SJCRH30 (cell line): ENCODE data around the gene SAP130. TPM values are rescaled to one million over a fixed set of nuclear protein-coding genes. Genes with fewer than 3 reads are reported as not detected.

Experiments
- DNase-seq, 2 experiments: peaks; one replicate each; pipeline ENCODE4 v3.0.0-alpha.2; 2015 to 2020
- H3K27ac ChIP-seq: fragments of 250-450 bp; sonication (Bioruptor Pico); 2 replicates; pipeline ENCODE4 v1.5.1; 2020; ENCODE audit warnings: mild to moderate bottlenecking, moderate library complexity
- H3K27me3 ChIP-seq: fragments of 250-450 bp; sonication (Bioruptor Pico); 2 replicates; pipeline ENCODE4 v1.5.1; 2020; ENCODE audit warnings: mild to moderate bottlenecking, moderate library complexity
- H3K36me3 ChIP-seq: fragments of 250-450 bp; sonication (Bioruptor Pico); 2 replicates; pipeline ENCODE4 v1.5.1; 2020; ENCODE audit warnings: mild to moderate bottlenecking, moderate library complexity
- H3K4me1 ChIP-seq: fragments of 250-450 bp; sonication (Bioruptor Pico); 2 replicates; pipeline ENCODE4 v1.5.1; 2020; ENCODE audit warnings: mild to moderate bottlenecking, moderate library complexity
- H3K4me3 ChIP-seq: fragments of 250-450 bp; sonication (Bioruptor Pico); 2 replicates; pipeline ENCODE4 v1.5.1; 2020; ENCODE audit warnings: mild to moderate bottlenecking, moderate library complexity
- H3K9me3 ChIP-seq: fragments of 250-450 bp; sonication (Bioruptor Pico); replicated peaks from 2 replicates; pipeline ENCODE4 v1.5.1; 2020; ENCODE audit warnings: mild to moderate bottlenecking, moderate library complexity
- total RNA-seq: library from RNA; depleted of rRNA; stranded (reverse); fragments of >200 nt; shearing (Covaris generic); gene quantifications from 2 replicates; pipeline ENCODE4 v1.2.3, GENCODE V29; 2014

SAP130 gene
- total RNA-seq, 1 experiment from 2014 or later: 23.5 TPM

- Histone ChIP-seq H3K27ac (no peak overlapping the region), H3K9me3 (peaks cover 15% of the 10 kb centered on the region), H3K36me3 (no peaks in the 10 kb centered on the region), H3K4me3 (no peak overlapping the region), H3K27me3 (no peaks in the 10 kb centered on the region), H3K4me1 (peaks cover 2% of the 10 kb centered on the region; the same call in 1 of the 2 replicates)
- DNase-seq: no peak
Observed at GRCh38 chr2:128038411-128038810, 10.6 kb upstream of the SAP130 start.

- Histone ChIP-seq H3K36me3 (no peaks in the 10 kb centered on the region), H3K4me1 (peaks cover 2% of the 10 kb centered on the region; the same call in 1 of the 2 replicates), H3K27me3 (no peaks in the 10 kb centered on the region), H3K9me3 (peaks cover 8% of the 10 kb centered on the region; the same call in 1 of the 2 replicates), H3K27ac (no peak overlapping the region), H3K4me3 (no peak overlapping the region)
- peak in 1 of 2 experiments; percentile 12 for DNase-seq
Observed at GRCh38 chr2:128037649-128038048, 9.8 kb upstream of the SAP130 start.

GRCh38 chr2:128036748-128037607 is 9.1 kb upstream of the SAP130 start:
- no peak for DNase-seq
- Histone ChIP-seq H3K36me3 (no peaks in the 10 kb centered on the region), H3K4me3 (no peak overlapping the region), H3K27me3 (no peaks in the 10 kb centered on the region), H3K4me1 (peaks cover 2% of the 10 kb centered on the region; the same call in 1 of the 2 replicates), H3K9me3 (peaks cover under 1% of the 10 kb centered on the region; the same call in 1 of the 2 replicates), H3K27ac (no peak overlapping the region)

- Histone ChIP-seq H3K27ac (no peak overlapping the region), H3K27me3 (no peaks in the 10 kb centered on the region), H3K36me3 (no peaks in the 10 kb centered on the region), H3K4me1 (0 out of 2 replicates have a peak, but pooled peaks cover 4% of the 10 kb centered on the region), H3K4me3 (no peak overlapping the region), H3K9me3 (no peaks in the 10 kb centered on the region)
- DNase-seq: no peak
Observed at GRCh38 chr2:128032092-128032491, 4.2 kb upstream of the SAP130 start.

- Histone ChIP-seq H3K4me3 (peak overlapping the region; percentile 99), H3K9me3 (no peaks in the 10 kb centered on the region), H3K36me3 (peaks cover 6% of the 10 kb centered on the region), H3K4me1 (0 out of 2 replicates have a peak, but pooled peaks cover 4% of the 10 kb centered on the region), H3K27ac (no peak overlapping the region), H3K27me3 (no peaks in the 10 kb centered on the region)
- no peak for DNase-seq
Observed at GRCh38 chr2:128028668-128029054, 802 bp upstream of the SAP130 start.

DNA sequence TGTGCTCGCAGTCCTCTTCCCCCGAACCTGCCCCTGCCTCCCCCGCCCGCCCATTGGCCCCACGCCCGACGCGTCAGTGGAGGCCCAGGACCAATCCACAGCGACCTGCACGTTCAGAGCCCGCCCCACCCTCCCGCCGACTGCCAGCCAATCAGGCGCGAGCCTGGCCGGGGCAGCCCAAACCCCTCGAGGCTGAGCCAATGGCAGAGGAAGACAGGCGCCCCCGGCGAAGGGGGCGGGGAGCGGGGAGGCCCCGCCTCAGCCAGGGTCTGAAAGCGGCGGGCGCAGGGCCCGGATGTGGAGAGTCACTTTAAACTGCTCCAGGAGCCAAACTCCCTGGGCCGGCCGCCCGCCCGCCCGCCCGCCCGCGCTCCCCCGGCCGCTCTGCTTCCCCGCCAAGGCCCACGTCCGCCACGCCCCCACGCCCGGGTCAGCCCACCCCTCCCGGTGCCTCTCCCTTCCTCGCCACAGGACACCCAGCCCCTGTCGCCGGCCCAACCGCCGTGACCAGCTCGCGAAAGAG is 520 bp downstream of the SAP130 start:
- Histone ChIP-seq H3K9me3 (no peaks in the 10 kb centered on the region), H3K4me3 (peak overlapping the region; percentile 99), H3K4me1 (0 out of 2 replicates have a peak, but pooled peaks cover 4% of the 10 kb centered on the region), H3K27me3 (no peaks in the 10 kb centered on the region), H3K36me3 (peaks cover 10% of the 10 kb centered on the region), H3K27ac (peak overlapping the region; percentile 82)
- peak; percentile 99 for DNase-seq

- H3K27me3 ChIP-seq: no peaks in the 10 kb centered on the region
- H3K4me1 ChIP-seq: 0 out of 2 replicates have a peak, but pooled peaks cover 4% of the 10 kb centered on the region
- H3K4me3 ChIP-seq: peak overlapping the region; percentile 99
- H3K36me3 ChIP-seq: peaks cover 16% of the 10 kb centered on the region
- H3K9me3 ChIP-seq: no peaks in the 10 kb centered on the region
- peak in 1 of 2 experiments; percentile 39 for DNase-seq
- H3K27ac ChIP-seq: peak overlapping the region; percentile 18; the same call in 1 of the 2 replicates
Observed at GRCh38 chr2:128026448-128027277, 1.2 kb downstream of the SAP130 start.

DNA sequence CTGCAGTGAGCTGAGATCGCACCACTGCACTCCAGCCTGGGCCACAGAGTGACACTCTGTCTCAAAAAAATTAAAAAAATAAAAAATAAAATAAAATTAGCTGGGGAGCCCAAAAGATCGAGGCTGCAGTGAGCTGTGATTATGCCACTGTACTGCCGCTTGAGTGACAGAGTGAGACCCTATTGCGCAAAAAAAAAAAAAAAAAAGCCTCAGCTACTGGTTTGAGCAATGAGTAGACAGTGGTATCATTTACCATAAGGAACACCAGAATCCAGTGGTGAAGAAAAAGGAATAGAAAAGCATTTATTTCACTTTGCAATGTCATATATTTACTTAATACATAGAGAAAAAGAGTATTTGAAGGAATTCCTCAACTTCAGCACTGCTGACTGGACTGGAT is 3.0 kb downstream of the SAP130 start:
- no peak overlapping the region for H3K27ac ChIP-seq
- H3K4me3 ChIP-seq: no peak overlapping the region
- no peaks in the 10 kb centered on the region for H3K27me3 ChIP-seq
- no peaks in the 10 kb centered on the region for H3K9me3 ChIP-seq
- H3K36me3 ChIP-seq: peaks cover 19% of the 10 kb centered on the region
- no peak for DNase-seq
- 0 out of 2 replicates have a peak, but pooled peaks cover 4% of the 10 kb centered on the region for H3K4me1 ChIP-seq

DNA sequence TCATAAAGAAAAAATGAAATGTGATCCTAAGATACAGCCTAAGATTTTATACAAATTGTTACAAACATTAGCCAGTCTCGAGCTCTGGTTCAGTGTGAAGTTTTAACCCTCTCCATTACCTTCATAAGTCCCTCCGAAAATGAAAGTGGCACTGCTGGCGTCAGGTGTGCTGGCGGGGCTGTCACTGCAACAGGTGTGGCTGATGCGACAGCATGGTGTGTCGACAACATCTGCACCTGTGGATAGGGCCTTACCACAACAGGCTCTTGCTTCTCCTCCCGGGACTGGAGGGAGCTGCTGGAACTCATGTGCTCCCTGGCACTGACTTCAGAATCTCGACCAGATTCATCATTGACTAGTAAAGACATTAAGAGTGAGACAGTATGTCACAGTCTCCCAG is 10.3 kb downstream of the SAP130 start:
- H3K4me3 ChIP-seq: no peak overlapping the region
- no peak for DNase-seq
- no peaks in the 10 kb centered on the region for H3K27me3 ChIP-seq
- no peaks in the 10 kb centered on the region for H3K4me1 ChIP-seq
- no peaks in the 10 kb centered on the region for H3K9me3 ChIP-seq
- H3K36me3 ChIP-seq: peaks cover 62% of the 10 kb centered on the region
- no peak overlapping the region for H3K27ac ChIP-seq

GRCh38 chr2:128016620-128017019 is 11.2 kb downstream of the SAP130 start:
- no peak overlapping the region for H3K4me3 ChIP-seq
- H3K36me3 ChIP-seq: peaks cover 62% of the 10 kb centered on the region
- H3K27me3 ChIP-seq: no peaks in the 10 kb centered on the region
- DNase-seq: no peak
- no peak overlapping the region for H3K27ac ChIP-seq
- no peaks in the 10 kb centered on the region for H3K9me3 ChIP-seq
- no peaks in the 10 kb centered on the region for H3K4me1 ChIP-seq

DNA sequence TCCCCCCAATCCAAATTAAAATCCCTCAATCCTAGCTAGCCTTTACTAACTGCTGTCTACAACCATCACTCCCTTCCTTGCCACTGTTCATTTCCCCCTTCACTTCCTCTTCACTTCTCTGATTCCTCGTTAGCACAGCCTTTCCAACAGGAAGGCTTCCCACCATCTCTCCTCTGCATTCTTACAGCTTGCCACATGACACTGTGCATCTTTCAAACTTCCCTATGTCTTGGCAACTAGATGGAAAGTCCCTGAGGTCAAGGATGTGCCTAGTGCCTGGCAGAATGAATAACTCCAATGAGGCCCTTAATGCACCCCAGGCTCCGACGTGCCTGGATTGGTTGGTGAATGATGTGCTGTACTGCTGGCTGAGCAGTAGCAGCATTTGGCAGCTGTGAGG is 15.2 kb downstream of the SAP130 start:
- no peaks in the 10 kb centered on the region for H3K4me1 ChIP-seq
- no peak overlapping the region for H3K27ac ChIP-seq
- H3K36me3 ChIP-seq: peaks cover 84% of the 10 kb centered on the region

GRCh38 chr2:128008074-128008672 is 19.7 kb downstream of the SAP130 start:
- no peaks in the 10 kb centered on the region for H3K4me1 ChIP-seq
- no peak for DNase-seq
- peaks cover 80% of the 10 kb centered on the region for H3K36me3 ChIP-seq
- H3K27ac ChIP-seq: no peak overlapping the region
- no peaks in the 10 kb centered on the region for H3K9me3 ChIP-seq
- H3K4me3 ChIP-seq: no peak overlapping the region
- no peaks in the 10 kb centered on the region for H3K27me3 ChIP-seq

More for the DNA sequence above, 15.2 kb downstream of the SAP130 start:
- H3K27me3 ChIP-seq: no peaks in the 10 kb centered on the region
- H3K4me3 ChIP-seq: no peak overlapping the region
- no peaks in the 10 kb centered on the region for H3K9me3 ChIP-seq
- DNase-seq: no peak

DNA sequence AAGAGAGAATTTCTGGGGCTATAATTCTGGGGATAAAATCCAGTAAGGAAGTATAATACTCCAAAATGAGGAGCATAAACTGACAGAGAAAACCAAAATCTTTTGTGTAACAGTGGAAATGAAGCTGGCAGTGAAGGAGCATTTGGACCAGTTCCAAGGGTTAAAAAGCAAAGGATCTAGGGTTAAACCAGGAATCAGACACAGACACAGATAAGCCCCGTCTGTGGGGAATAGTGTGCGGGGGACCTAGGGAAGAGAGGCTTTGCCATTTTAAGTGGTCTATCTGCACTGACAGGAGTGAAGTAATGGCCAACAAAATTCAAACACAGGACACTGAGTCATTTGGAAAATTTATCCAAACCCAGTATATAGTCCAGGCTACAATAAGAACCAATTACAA is 23.4 kb downstream of the SAP130 start:
- Histone ChIP-seq H3K36me3 (peaks cover 67% of the 10 kb centered on the region), H3K4me1 (no peaks in the 10 kb centered on the region), H3K27ac (no peak overlapping the region), H3K9me3 (no peaks in the 10 kb centered on the region), H3K4me3 (no peak overlapping the region), H3K27me3 (no peaks in the 10 kb centered on the region)
- DNase-seq: no peak

GRCh38 chr2:128003463-128003862 is 24.4 kb downstream of the SAP130 start:
- H3K27ac ChIP-seq: no peak overlapping the region
- H3K4me3 ChIP-seq: no peak overlapping the region
- no peaks in the 10 kb centered on the region for H3K4me1 ChIP-seq
- no peaks in the 10 kb centered on the region for H3K9me3 ChIP-seq
- H3K27me3 ChIP-seq: no peaks in the 10 kb centered on the region
- DNase-seq: no peak
- peaks cover 70% of the 10 kb centered on the region for H3K36me3 ChIP-seq
